HG02798 (cell line): ENCODE results near the gene MICAL2.
A peak's percentile ranks its signal among the peaks of the same experiment; 100 is the strongest.

Experiments
- ATAC-seq: cut with Tn5 transposase; IDR thresholded peaks from one replicate; pipeline ENCODE4 v1.9.1; 2021; ENCODE audit warnings: mild to moderate bottlenecking; ENCODE audit not compliant: unreplicated experiment, poor library complexity

Gene MICAL2

GRCh38 chr11:12200279-12200990 is 90.0 kb downstream of the MICAL2 start:
- no peak for ATAC-seq

- no peak for ATAC-seq
Observed at GRCh38 chr11:12200991-12201985, 90.9 kb downstream of the MICAL2 start.

GRCh38 chr11:12202661-12203310 is 92.4 kb downstream of the MICAL2 start:
- ATAC-seq: no peak

- ATAC-seq: no peak
Observed at GRCh38 chr11:12204506-12204905, 94.1 kb downstream of the MICAL2 start.

- ATAC-seq: no peak
Observed at GRCh38 chr11:12205330-12205729, 94.9 kb downstream of the MICAL2 start.

GRCh38 chr11:12206529-12206928 is 96.1 kb downstream of the MICAL2 start:
- no peak for ATAC-seq

GRCh38 chr11:12207384-12208150 is 97.2 kb downstream of the MICAL2 start:
- peak; percentile 53 for ATAC-seq

GRCh38 chr11:12209096-12209495 is 98.7 kb downstream of the MICAL2 start:
- no peak for ATAC-seq

GRCh38 chr11:12210200-12210599 is 99.8 kb downstream of the MICAL2 start:
- ATAC-seq: no peak

GRCh38 chr11:12211331-12212065 is 101.1 kb downstream of the MICAL2 start:
- ATAC-seq: no peak

GRCh38 chr11:12212174-12212820 is 101.9 kb downstream of the MICAL2 start:
- ATAC-seq: no peak

- no peak for ATAC-seq
Observed at GRCh38 chr11:12212821-12213185, 102.4 kb downstream of the MICAL2 start.

GRCh38 chr11:12213883-12214282 is 103.5 kb downstream of the MICAL2 start:
- ATAC-seq: no peak

GRCh38 chr11:12214751-12215150 is 104.4 kb downstream of the MICAL2 start:
- no peak for ATAC-seq

- no peak for ATAC-seq
Observed at GRCh38 chr11:12215181-12215593, 104.8 kb downstream of the MICAL2 start.

GRCh38 chr11:12216041-12216451 is 105.7 kb downstream of the MICAL2 start:
- ATAC-seq: no peak

GRCh38 chr11:12216671-12217374 is 106.4 kb downstream of the MICAL2 start:
- ATAC-seq: no peak

- ATAC-seq: no peak
Observed at GRCh38 chr11:12217879-12218278, 107.5 kb downstream of the MICAL2 start.
